RWPE2 (cell line): ENCODE data around the gene FHIT.

Experiments used
- ATAC-seq: fragments of 200-7000 bp; cut with Tn5 transposase; 3 replicates; pipeline ENCODE4 v1.9.1; 2021; ENCODE audit warnings: low read depth
- DNase-seq: peaks from one replicate; pipeline ENCODE4 v3.0.0-alpha.2; 2020; ENCODE audit warnings: low spot score
- H3K27ac ChIP-seq: fragments of 450-650 bp; 2 replicates; pipeline ENCODE4 v1.5.1; 2017; ENCODE audit warnings: mild to moderate bottlenecking; ENCODE audit not compliant: poor library complexity, severe bottlenecking
- H3K27me3 ChIP-seq: fragments of 250-450 bp; sonication (Bioruptor Pico); 2 replicates; pipeline ENCODE4 v1.5.1; 2021; ENCODE audit warnings: mild to moderate bottlenecking, moderate library complexity; ENCODE audit not compliant: insufficient read depth, poor library complexity, severe bottlenecking
- H3K36me3 ChIP-seq: fragments of 250-450 bp; sonication (Bioruptor Pico); 2 replicates; pipeline ENCODE4 v1.5.1; 2020; ENCODE audit warnings: low read depth, mild to moderate bottlenecking, moderate library complexity
- H3K4me1 ChIP-seq: fragments of 250-450 bp; sonication (Bioruptor Pico); 2 replicates; pipeline ENCODE4 v1.5.1; 2021; ENCODE audit warnings: mild to moderate bottlenecking, moderate library complexity; ENCODE audit not compliant: insufficient read depth, poor library complexity, severe bottlenecking
- H3K4me3 ChIP-seq: fragments of 250-450 bp; sonication (Bioruptor Pico); 2 replicates; pipeline ENCODE4 v1.5.1; 2021; ENCODE audit warnings: mild to moderate bottlenecking, moderate library complexity; ENCODE audit not compliant: severe bottlenecking
- H3K9me3 ChIP-seq: fragments of 250-450 bp; sonication (Bioruptor Pico); 2 replicates; pipeline ENCODE4 v1.5.1; 2021; ENCODE audit warnings: mild to moderate bottlenecking, moderate library complexity; ENCODE audit not compliant: severe bottlenecking
- CTCF ChIP-seq: fragments of 450-650 bp; IDR thresholded peaks from one replicate; pipeline ENCODE4 v1.5.1; 2017; ENCODE audit warnings: mild to moderate bottlenecking, moderate library complexity; ENCODE audit not compliant: poor library complexity, severe bottlenecking

FHIT gene

DNA sequence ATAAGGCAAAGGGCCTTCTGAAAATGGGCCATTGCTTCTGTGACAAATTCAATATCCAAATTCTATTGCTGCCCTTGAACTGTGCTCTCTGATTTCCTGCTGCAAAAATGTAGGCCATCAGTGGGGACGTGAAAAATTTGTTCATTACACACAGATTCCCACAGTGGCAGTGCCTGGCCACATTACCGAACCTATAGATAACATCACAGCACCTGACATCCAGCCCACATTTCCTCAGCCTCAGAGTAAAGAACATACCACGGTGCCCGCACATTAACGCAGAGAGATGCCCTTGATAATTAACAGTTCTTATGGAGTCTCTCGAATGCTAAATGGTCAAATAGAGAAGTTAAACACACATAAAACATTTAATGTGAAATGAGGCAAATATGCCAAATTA lies 1269.9 kb downstream of the FHIT start:
- H3K4me1 ChIP-seq, result no peaks in the 10 kb centered on the region
- DNase-seq, result no peak
- TF ChIP-seq CTCF, result no peak
- H3K36me3 ChIP-seq, result no peaks in the 10 kb centered on the region
- no peak for ATAC-seq
- no peak overlapping the region for H3K27ac ChIP-seq
- no peaks in the 10 kb centered on the region for H3K9me3 ChIP-seq
- no peaks in the 10 kb centered on the region for H3K27me3 ChIP-seq
- no peak overlapping the region for H3K4me3 ChIP-seq

- Histone ChIP-seq H3K36me3 (no peaks in the 10 kb centered on the region), H3K27ac (no peak overlapping the region), H3K4me1 (no peaks in the 10 kb centered on the region), H3K4me3 (no peak overlapping the region), H3K27me3 (no peaks in the 10 kb centered on the region), H3K9me3 (no peaks in the 10 kb centered on the region)
- TF ChIP-seq CTCF, result no peak
- ATAC-seq (no peak), DNase-seq (no peak)
These were observed 1270.7 kb downstream of the FHIT start for GRCh38 chr3:59980576-59980975.

DNA sequence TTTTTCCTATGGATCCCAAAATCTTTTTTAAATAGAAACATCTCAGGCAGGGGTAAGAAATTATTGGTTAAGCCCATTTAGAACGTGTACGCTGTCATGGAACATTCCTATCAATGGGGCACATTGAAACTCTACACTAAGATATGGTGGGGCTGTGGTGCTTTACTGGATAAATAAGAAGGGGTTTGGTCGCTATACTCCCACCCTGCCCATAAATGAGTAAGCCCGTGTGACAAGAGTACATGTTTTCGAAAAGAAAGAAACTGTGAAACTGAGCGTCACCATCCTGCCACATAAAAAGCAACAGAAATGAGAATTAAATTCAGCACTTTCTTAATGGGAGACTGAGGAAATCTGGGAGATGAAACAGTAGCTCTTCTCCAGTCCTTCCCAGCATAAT lies 1271.7 kb downstream of the FHIT start:
- DNase-seq (no peak), ATAC-seq (no peak)
- no peak for TF ChIP-seq CTCF
- H3K27me3 ChIP-seq, result no peaks in the 10 kb centered on the region
- H3K27ac ChIP-seq, result no peak overlapping the region
- no peaks in the 10 kb centered on the region for H3K9me3 ChIP-seq
- H3K36me3 ChIP-seq, result no peaks in the 10 kb centered on the region
- no peaks in the 10 kb centered on the region for H3K4me1 ChIP-seq
- H3K4me3 ChIP-seq, result no peak overlapping the region

DNA sequence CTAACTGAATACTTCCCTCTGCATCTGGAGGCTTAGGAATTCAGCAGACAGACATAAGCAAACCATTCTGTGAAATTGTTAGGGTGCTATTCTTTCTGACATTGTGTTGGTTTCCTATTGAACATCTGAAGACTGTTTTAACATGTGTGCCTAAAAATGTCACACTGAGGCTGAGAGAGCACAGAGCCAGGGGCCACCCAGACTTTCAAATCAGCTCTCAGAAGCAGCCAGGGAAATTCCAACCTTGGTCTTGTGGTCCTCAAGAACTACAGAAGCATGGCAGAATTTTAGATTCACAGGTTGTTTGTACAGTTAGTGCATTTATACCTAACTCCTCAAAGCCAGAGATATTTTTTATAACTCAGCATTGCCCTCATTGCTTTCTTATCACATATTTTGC lies 1272.3 kb downstream of the FHIT start:
- Histone ChIP-seq H3K4me1 (no peaks in the 10 kb centered on the region), H3K27me3 (no peaks in the 10 kb centered on the region), H3K4me3 (no peak overlapping the region), H3K36me3 (no peaks in the 10 kb centered on the region), H3K9me3 (no peaks in the 10 kb centered on the region), H3K27ac (no peak overlapping the region)
- ATAC-seq (no peak), DNase-seq (no peak)
- no peak for TF ChIP-seq CTCF

GRCh38 chr3:59970796-59971195 lies 1280.5 kb downstream of the FHIT start:
- DNase-seq (no peak), ATAC-seq (no peak)
- H3K36me3 ChIP-seq, result no peaks in the 10 kb centered on the region
- no peaks in the 10 kb centered on the region for H3K27me3 ChIP-seq
- H3K9me3 ChIP-seq, result no peaks in the 10 kb centered on the region
- no peaks in the 10 kb centered on the region for H3K4me1 ChIP-seq
- no peak overlapping the region for H3K27ac ChIP-seq
- TF ChIP-seq CTCF, result no peak
- H3K4me3 ChIP-seq, result no peak overlapping the region
